ENCODE measurements around the gene ABCA13. TPM values are rescaled to one million over a fixed set of nuclear protein-coding genes. Genes with fewer than 3 reads are reported as not detected.

The ABCA13 gene
- total RNA-seq, 1 donor from 2014 or later, result not detected

DNA sequence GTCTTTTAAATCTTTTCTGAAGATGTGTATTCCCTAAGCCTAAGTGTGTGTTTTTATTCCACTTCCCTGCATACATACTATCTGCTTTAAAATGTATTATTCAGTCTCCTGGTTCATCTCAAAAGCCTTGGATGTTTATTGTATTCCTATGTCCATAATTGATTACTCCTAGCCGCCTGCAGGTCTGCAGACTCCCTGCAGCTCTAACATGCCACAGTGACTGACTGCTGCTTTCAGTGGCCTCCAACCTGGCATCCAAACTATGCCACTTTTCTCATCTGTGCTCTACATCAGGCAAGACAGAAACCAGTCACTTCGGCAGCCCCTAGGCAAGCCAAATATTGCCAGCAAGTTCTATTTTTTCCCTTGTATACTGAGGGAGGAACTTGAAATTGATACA lies 81.7 kb downstream of the ABCA13 start:
- Histone ChIP-seq H3K27me3 (ENCODE audit: low read depth) (no peaks in the 10 kb centered on the region), H3K9me3 (replicated peaks) (peaks cover 12% of the 10 kb centered on the region), H3K4me3 (no peak overlapping the region), H3K36me3 (no peaks in the 10 kb centered on the region), H3K4me1 (no peaks in the 10 kb centered on the region), H3K27ac (replicated peaks) (no peak overlapping the region)
- TF ChIP-seq, protein P1, sequence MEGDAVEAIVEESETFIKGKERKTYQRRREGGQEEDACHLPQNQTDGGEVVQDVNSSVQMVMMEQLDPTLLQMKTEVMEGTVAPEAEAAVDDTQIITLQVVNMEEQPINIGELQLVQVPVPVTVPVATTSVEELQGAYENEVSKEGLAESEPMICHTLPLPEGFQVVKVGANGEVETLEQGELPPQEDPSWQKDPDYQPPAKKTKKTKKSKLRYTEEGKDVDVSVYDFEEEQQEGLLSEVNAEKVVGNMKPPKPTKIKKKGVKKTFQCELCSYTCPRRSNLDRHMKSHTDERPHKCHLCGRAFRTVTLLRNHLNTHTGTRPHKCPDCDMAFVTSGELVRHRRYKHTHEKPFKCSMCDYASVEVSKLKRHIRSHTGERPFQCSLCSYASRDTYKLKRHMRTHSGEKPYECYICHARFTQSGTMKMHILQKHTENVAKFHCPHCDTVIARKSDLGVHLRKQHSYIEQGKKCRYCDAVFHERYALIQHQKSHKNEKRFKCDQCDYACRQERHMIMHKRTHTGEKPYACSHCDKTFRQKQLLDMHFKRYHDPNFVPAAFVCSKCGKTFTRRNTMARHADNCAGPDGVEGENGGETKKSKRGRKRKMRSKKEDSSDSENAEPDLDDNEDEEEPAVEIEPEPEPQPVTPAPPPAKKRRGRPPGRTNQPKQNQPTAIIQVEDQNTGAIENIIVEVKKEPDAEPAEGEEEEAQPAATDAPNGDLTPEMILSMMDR (IDR thresholded peaks at IDR 0.05; ENCODE audit: borderline replicate concordance), result no peak
- DNase-seq, result no peak
- intact Hi-C loops (cut with micrococcal nuclease), result no loop called here

DNA sequence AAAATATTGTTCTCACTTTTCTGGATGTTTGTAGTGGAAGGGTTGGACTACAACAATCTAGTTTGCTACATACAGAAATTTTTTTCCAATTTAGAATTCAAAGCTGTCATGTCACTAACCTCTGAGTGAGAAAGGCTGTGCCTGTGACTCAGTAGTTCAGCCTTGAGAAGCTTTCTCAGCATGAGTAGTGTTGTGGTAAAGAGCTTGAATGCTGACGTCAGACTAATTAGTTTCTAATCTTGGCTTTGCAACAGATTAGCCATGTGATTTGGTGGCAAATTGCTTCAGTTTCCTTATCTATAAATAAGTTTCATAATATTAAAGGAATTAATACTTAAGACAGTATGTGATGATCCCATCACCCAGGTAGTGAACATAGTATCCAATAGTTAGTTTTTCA lies 83.8 kb downstream of the ABCA13 start:
- Histone ChIP-seq H3K9me3 (replicated peaks) (peaks cover 12% of the 10 kb centered on the region), H3K4me1 (no peaks in the 10 kb centered on the region), H3K36me3 (no peaks in the 10 kb centered on the region), H3K4me3 (no peak overlapping the region), H3K27ac (replicated peaks) (no peak overlapping the region), H3K27me3 (ENCODE audit: low read depth) (no peaks in the 10 kb centered on the region)
- intact Hi-C loops (cut with micrococcal nuclease), result no loop called here
- DNase-seq, result no peak
- TF ChIP-seq, protein P1 (IDR thresholded peaks at IDR 0.05; ENCODE audit: borderline replicate concordance), result no peak

DNA sequence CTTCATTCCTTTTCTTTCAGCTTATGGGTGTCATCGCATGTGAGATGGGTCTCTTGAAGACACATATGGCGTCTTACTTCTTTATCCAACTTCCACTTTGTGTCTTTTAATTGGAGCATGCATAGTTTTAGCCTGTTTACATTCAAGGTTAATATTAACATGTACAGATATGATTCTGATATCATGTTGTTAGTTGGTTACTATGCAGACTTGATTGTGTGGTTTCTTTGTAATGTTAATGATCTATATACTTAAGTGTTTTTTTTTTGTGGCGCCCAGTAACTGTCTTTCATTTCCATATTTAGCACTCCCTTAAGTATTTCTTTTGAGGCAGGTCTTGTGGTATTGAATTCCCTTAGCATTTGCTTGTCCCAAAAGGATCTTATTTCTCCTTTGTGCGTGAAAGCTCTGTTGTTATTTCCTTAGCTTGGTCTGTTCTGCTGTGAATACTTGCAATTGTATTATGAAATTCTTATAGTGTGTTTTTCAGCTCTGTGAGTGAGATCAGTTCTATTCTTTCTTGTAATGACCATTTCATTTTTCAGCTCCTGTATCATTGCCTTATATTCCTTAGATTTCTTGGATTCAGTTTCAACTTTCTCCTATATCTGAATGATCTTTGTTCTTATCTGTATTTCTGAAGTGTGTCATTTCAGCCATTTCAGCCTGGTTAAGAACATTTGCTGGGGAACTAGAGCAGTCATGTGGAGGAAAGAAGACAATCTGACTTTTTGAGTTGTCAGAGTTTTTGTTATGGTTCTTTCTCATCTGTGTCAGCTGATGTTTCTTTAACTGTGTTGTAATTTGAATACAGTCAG lies 88.4 kb downstream of the ABCA13 start:
- intact Hi-C loops (cut with micrococcal nuclease), result no loop called here
- H3K4me3 ChIP-seq, result no peak overlapping the region
- TF ChIP-seq, protein P1 (IDR thresholded peaks at IDR 0.05; ENCODE audit: borderline replicate concordance), result no peak

GRCh38 chr7:48261696-48262095 lies 90.4 kb downstream of the ABCA13 start:
- DNase-seq, result no peak
- Histone ChIP-seq H3K9me3 (replicated peaks) (peaks cover 9% of the 10 kb centered on the region), H3K36me3 (no peaks in the 10 kb centered on the region), H3K4me3 (no peak overlapping the region), H3K4me1 (no peaks in the 10 kb centered on the region), H3K27me3 (ENCODE audit: low read depth) (no peaks in the 10 kb centered on the region), H3K27ac (replicated peaks) (no peak overlapping the region)
- intact Hi-C loops (cut with micrococcal nuclease), result no loop called here
- TF ChIP-seq, protein P1 (IDR thresholded peaks at IDR 0.05; ENCODE audit: borderline replicate concordance), result no peak

More for the DNA sequence above, 88.4 kb downstream of the ABCA13 start:
- H3K9me3 ChIP-seq (replicated peaks), result peaks cover 15% of the 10 kb centered on the region
- no peak for DNase-seq
- no peaks in the 10 kb centered on the region for H3K36me3 ChIP-seq
- H3K4me1 ChIP-seq, result no peaks in the 10 kb centered on the region
- H3K27me3 ChIP-seq (ENCODE audit: low read depth), result no peaks in the 10 kb centered on the region
- H3K27ac ChIP-seq (replicated peaks), result no peak overlapping the region

DNA sequence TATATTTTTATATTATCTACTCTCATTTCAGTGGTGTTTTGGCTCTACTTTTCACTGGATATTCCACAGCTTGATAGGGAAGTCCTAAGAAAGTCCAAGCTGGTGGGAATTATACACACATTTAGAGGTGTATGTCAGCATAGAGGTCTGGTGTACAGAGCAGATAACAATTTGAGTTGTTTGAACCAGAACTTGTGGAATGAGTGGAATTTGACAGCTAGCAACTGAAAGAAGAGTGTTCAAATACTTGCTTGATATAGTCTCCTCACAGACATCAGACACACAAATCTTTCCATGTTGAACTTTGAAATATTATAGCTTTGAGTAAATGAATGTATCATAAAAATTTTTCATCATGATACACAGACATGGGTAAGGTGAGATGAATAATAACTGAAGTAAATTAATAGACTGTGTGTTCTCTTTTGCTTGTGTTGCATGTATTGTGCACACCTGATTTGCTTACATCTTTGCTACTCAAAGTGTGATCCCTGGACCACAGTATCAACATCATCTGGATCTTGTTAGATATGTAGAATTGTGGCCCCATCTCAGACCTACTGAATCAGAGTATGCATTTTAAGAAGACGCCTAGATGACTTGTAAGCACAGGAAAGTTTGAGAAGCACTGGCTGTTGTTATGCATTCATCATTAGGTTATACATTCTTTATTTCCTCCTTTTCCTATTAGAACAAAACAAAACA lies 91.5 kb downstream of the ABCA13 start:
- intact Hi-C loops (cut with micrococcal nuclease), result no loop called here
- Histone ChIP-seq H3K9me3 (replicated peaks) (peaks cover 4% of the 10 kb centered on the region), H3K4me1 (no peaks in the 10 kb centered on the region), H3K36me3 (no peaks in the 10 kb centered on the region), H3K27me3 (ENCODE audit: low read depth) (no peaks in the 10 kb centered on the region), H3K4me3 (no peak overlapping the region), H3K27ac (replicated peaks) (no peak overlapping the region)
- TF ChIP-seq, protein P1 (IDR thresholded peaks at IDR 0.05; ENCODE audit: borderline replicate concordance), result no peak
- DNase-seq, result no peak

All from left ventricle myocardium inferior (tissue), 1 donor.